Liver (tissue), 9 donors: Measurements from ENCODE around the gene QPCTL. TPM values are rescaled to one million over a fixed set of nuclear protein-coding genes. Genes with fewer than 3 reads are reported as not detected.

Source experiments
- DNase-seq: peaks from one replicate; pipeline ENCODE4 v3.0.0-alpha.2; 2017; ENCODE audit warnings: low spot score
- H3K27ac ChIP-seq, 2 donors: one replicate each; pipeline ENCODE4 v1.7.0; 2013; ENCODE audit warnings: inconsistent platforms in 2 of 2, low read length in 2 of 2, control low read depth in 1 of 2, low read depth in 1 of 2, mild to moderate bottlenecking in 1 of 2
- H3K27me3 ChIP-seq, 4 donors: one replicate each; pipeline versions ENCODE4 v1.6.1 to v1.7.0; 2013; ENCODE audit warnings: low read length in 3 of 4, inconsistent platforms in 1 of 4, mild to moderate bottlenecking in 1 of 4, moderate library complexity in 1 of 4; ENCODE audit not compliant: control insufficient read depth in 4 of 4, insufficient read depth in 4 of 4
- H3K36me3 ChIP-seq, 4 donors: one replicate each; pipeline versions ENCODE4 v1.6.1 to v1.7.0; 2013; ENCODE audit warnings: low read length in 3 of 4, mild to moderate bottlenecking in 3 of 4, low read depth in 1 of 4, moderate library complexity in 1 of 4; ENCODE audit not compliant: control insufficient read depth in 4 of 4, insufficient read depth in 3 of 4
- H3K4me1 ChIP-seq, 4 donors: one replicate each; pipeline versions ENCODE4 v1.6.1 to v1.7.0; 2013; ENCODE audit warnings: low read length in 3 of 4, mild to moderate bottlenecking in 3 of 4, moderate library complexity in 1 of 4; ENCODE audit not compliant: control insufficient read depth in 4 of 4, insufficient read depth in 4 of 4
- H3K4me3 ChIP-seq, 3 donors: one replicate each; pipeline versions ENCODE4 v1.6.1 to v1.7.0; 2013; ENCODE audit warnings: low read length in 3 of 3, control low read depth in 1 of 3, low read depth in 1 of 3, mild to moderate bottlenecking in 1 of 3
- H3K9ac ChIP-seq, 2 donors: one replicate each; pipeline ENCODE4 v1.7.0; 2013; ENCODE audit warnings: low read length in 2 of 2, mild to moderate bottlenecking in 2 of 2, moderate library complexity in 2 of 2, control low read depth in 1 of 2, low read depth in 1 of 2
- H3K9me3 ChIP-seq, 4 donors: one replicate each; pipeline versions ENCODE4 v1.6.1 to v1.7.0; 2013; ENCODE audit warnings: low read length in 3 of 4; ENCODE audit not compliant: control insufficient read depth in 4 of 4
- ATF3 ChIP-seq: IDR thresholded peaks from 2 replicates; pipeline ENCODE4 v1.6.1; 2016; ENCODE audit warnings: antibody characterized with exemption
- CTCF ChIP-seq: fragments of 150-350 bp; IDR thresholded peaks from 2 replicates; pipeline ENCODE4 v1.5.1; 2017; ENCODE audit warnings: improper control_type of control experiment, low read depth, low read length; ENCODE audit not compliant: missing input control
- EGR1 ChIP-seq, 2 donors: IDR thresholded peaks; 2 replicates each; pipeline ENCODE4 v1.6.1; 2016 to 2018; ENCODE audit warnings: antibody characterized with exemption in 2 of 2, low read depth in 2 of 2
- FOXA1 ChIP-seq: IDR thresholded peaks from 2 replicates; pipeline ENCODE4 v1.6.1; 2016; ENCODE audit warnings: antibody characterized with exemption
- GABPA ChIP-seq, 2 donors: IDR thresholded peaks in 1 of 2; conservative IDR thresholded peaks in 1 of 2; 2 replicates each; pipeline ENCODE4 v1.6.1; 2016; ENCODE audit warnings: antibody characterized with exemption in 2 of 2, mild to moderate bottlenecking in 1 of 2, moderate library complexity in 1 of 2
- HNF4G ChIP-seq: IDR thresholded peaks from 2 replicates; pipeline ENCODE4 v1.6.1; 2016; ENCODE audit warnings: antibody characterized with exemption
- JUND ChIP-seq, 2 donors: IDR thresholded peaks; 2 replicates each; pipeline ENCODE4 v1.6.1; 2016; ENCODE audit warnings: antibody characterized with exemption in 2 of 2
- MAX ChIP-seq: IDR thresholded peaks from 2 replicates; pipeline ENCODE4 v1.6.1; 2016; ENCODE audit warnings: antibody characterized with exemption
- NR2F2 ChIP-seq: IDR thresholded peaks from 2 replicates; pipeline ENCODE4 v1.6.1; 2016; ENCODE audit warnings: antibody characterized with exemption
- RAD21 ChIP-seq, 2 donors: IDR thresholded peaks; 2 replicates each; pipeline ENCODE4 v1.6.1; 2016; ENCODE audit warnings: antibody characterized with exemption in 2 of 2, mild to moderate bottlenecking in 2 of 2
- REST ChIP-seq: IDR thresholded peaks from 2 replicates; pipeline ENCODE4 v1.6.1; 2016; ENCODE audit warnings: antibody characterized with exemption, mild to moderate bottlenecking
- RXRA ChIP-seq, 2 donors: IDR thresholded peaks; 2 replicates each; pipeline ENCODE4 v1.6.1; 2017 to 2018; ENCODE audit warnings: antibody characterized with exemption in 2 of 2, mild to moderate bottlenecking in 1 of 2
- SP1 ChIP-seq: IDR thresholded peaks from 2 replicates; pipeline ENCODE4 v1.6.1; 2018; ENCODE audit warnings: antibody characterized with exemption, mild to moderate bottlenecking
- TAF1 ChIP-seq: conservative IDR thresholded peaks from 2 replicates; pipeline ENCODE4 v1.6.1; 2016; ENCODE audit warnings: antibody characterized with exemption, mild to moderate bottlenecking
- YY1 ChIP-seq: IDR thresholded peaks from 2 replicates; pipeline ENCODE4 v1.6.1; 2016; ENCODE audit warnings: antibody characterized with exemption, mild to moderate bottlenecking
- ZBTB33 ChIP-seq: IDR thresholded peaks from 2 replicates; pipeline ENCODE4 v1.6.1; 2016; ENCODE audit warnings: antibody characterized with exemption
- WGBS: extraction: QIAGEN DNeasy Blood & Tissue Kit; methylation state at CpG from one replicate; pipeline ENCODE4 v1.1.7; 2013; 5-methylcytosine and 5-hydroxymethylcytosine counted together
- polyA plus RNA-seq, 2 donors: library from polyadenylated mRNA; stranded (reverse) in 1 of 2; unstranded in 1 of 2; fragments of 200-250 nt in 1 of 2; fragments of >200 nt in 1 of 2; fragmentation: Nextera tagmentation in 1 of 2; extraction: Ambion mirVana in 1 of 2; gene quantifications; one replicate each; pipeline versions ENCODE4 v1.2.1 to v1.2.3, GENCODE V29; 2013 to 2015
- total RNA-seq, 2 donors: library from RNA; depleted of rRNA; stranded (reverse); fragments of >200 nt; gene quantifications; one replicate each; pipeline ENCODE4 v1.2.3, GENCODE V29; 2014
- donor health status: healthy.
- donor health status: healthy.
- donor health status: healthy.
- donor health status: healthy.
- donor health status: healthy.

Gene QPCTL
- total and polyA plus RNA-seq, 4 donors, result 2.9 to 6.1 (median 4.1) TPM

GRCh38 chr19:45687599-45687998 is 4.9 kb upstream of the QPCTL start:
- H3K27me3 ChIP-seq, result no peaks in the 10 kb centered on the region
- WGBS, result 95% methylated on average over 9 of the region's 9 CpGs
- H3K4me1 ChIP-seq, result peaks cover 0 to 5% (median 2%) of the 10 kb centered on the region in 4 donors
- H3K9me3 ChIP-seq, result no peaks in the 10 kb centered on the region
- peaks cover 0 to 36% (median 20%) of the 10 kb centered on the region in 4 donors for H3K36me3 ChIP-seq
- TF ChIP-seq MAX (no peak), SP1 (no peak), ATF3 (no peak), JUND (IDR thresholded peaks at IDR 0.05) (no peak), RXRA (IDR thresholded peaks at IDR 0.05) (no peak), HNF4G (no peak), RAD21 (IDR thresholded peaks at IDR 0.05) (no peak), FOXA1 (no peak), GABPA (IDR thresholded peaks at IDR 0.05 in 1 of 2, conservative IDR thresholded peaks at IDR 0.05 in 1 of 2) (no peak), NR2F2 (no peak), REST (no peak), CTCF (no peak), YY1 (no peak), TAF1 (no peak), ZBTB33 (no peak)
- no peak overlapping the region for H3K27ac ChIP-seq
- no peak for DNase-seq
- no peak overlapping the region for H3K4me3 ChIP-seq
- H3K9ac ChIP-seq, result no peak overlapping the region

- under 1% methylated on average over 36 of the region's 36 CpGs for WGBS
- peak; percentile 93 for DNase-seq
- Histone ChIP-seq H3K9ac (peak within 1 kb of the TSS; percentile 53 to 78), H3K36me3 (peaks cover 0 to 23% (median 13%) of the 10 kb centered on the region in 4 donors), H3K27me3 (no peaks in the 10 kb centered on the region), H3K4me3 (peak within 1 kb of the TSS; percentile 77 to 97 (median 82)), H3K9me3 (no peaks in the 10 kb centered on the region), H3K27ac (peak within 1 kb of the TSS; percentile 87 to 96), H3K4me1 (peaks cover 0 to 15% (median 7%) of the 10 kb centered on the region in 4 donors)
- TF ChIP-seq ATF3 (no peak), JUND (IDR thresholded peaks at IDR 0.05) (no peak), CTCF (no peak), TAF1 (no peak), EGR1 (IDR thresholded peaks at IDR 0.05; ENCODE audit: low read depth in 2 of 2) (no peak), MAX (no peak), GABPA (IDR thresholded peaks at IDR 0.05 in 1 of 2, conservative IDR thresholded peaks at IDR 0.05 in 1 of 2) (peak; percentile 89 to 97), YY1 (no peak), NR2F2 (no peak)
These were observed 815 bp upstream of the QPCTL start, which contains the start of gene SNRPD2 for GRCh38 chr19:45691516-45692186. Gene SNRPD2, minus strand, starts transcription at chr19:45691953. Its CDS starts 65 bp downstream, at chr19:45691888.
